ENCODE measurements around the gene SLC35E1.

DNA sequence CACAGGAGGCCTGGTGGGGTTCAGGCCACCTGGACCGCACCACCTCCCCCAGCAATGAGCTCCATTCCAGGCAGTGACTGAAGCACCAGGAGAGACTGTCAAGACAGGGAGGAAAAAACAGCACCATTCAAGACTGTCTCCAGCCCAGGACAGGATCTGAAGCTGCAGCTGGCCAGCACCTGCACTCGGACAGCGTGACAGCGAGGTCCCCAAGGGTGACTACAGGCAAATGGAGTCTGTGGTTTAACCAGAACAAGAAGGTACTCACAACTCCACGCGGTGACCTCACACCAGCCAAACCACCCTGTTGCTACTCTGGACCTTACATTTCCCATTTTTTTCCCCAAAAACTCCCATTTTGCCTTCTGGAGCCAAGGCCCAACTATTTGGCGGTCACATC lies 46.0 kb upstream of the SLC35E1 start:
- TF ChIP-seq CTCF (IDR thresholded peaks at IDR 0.05 in 8 of 11, conservative IDR thresholded peaks at IDR 0.05 in 3 of 11) (no peak), POLR2A (IDR thresholded peaks at IDR 0.05) (no peak)

All from spleen (tissue), 7 donors.